ENCODE measurements around the gene ZNF276. TPM values are rescaled to one million over a fixed set of nuclear protein-coding genes. Genes with fewer than 3 reads are reported as not detected.
A peak's percentile ranks its signal among the peaks of the same experiment; 100 is the strongest.

ZNF276 gene
- total RNA-seq, 1 donor from 2014 or later = 14.9 TPM

- no peak for DNase-seq (ENCODE audit: low spot score)
These were observed 9.6 kb upstream of the ZNF276 start for GRCh38 chr16:89711601-89712273.

DNA sequence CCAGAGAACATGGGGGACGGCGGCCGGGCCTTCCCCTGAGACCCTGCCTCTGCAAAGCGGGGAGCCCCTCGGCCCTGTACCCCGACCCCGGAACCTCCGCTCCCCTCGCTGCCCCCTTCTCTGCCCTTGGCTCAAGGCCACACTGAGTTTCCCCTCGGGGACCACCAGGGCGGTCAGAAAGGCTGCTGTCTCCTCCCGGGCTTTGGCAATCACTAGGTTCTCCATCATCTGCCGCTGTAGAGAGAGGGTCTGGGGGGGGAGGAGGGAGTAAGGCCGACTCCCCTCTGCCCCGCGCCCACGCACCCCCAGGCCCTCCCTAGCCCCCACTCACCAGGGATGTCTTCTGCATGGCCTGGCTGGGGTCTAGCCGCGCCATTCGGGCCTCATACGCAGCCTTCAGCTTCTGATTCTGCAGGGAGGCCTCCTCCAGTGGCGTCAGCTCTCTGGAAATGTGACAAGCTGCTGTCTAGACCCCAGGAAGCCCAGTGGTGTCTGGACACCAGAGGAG, 9.0 kb upstream of the ZNF276 start:
- no peak for DNase-seq (ENCODE audit: low spot score)

DNA sequence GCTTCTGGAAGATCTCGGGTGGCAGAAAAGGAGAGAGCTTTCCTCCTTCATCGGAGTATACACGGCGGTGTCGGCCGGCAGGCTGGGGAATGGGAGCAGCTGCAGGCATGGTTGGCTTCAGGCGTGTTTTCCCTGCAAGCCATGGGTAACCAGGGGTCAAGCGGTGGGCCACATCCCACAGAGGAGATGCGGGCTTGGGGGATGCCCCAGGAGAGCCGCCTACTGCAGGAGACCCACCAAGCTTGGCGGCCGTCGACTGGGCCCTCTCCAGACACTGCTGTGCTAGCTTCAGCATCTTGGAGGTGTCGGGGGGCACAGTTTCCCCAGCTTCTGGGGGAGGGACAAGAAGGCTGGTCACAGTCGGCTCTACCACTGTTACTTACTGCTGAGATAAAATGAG, 4.8 kb upstream of the ZNF276 start:
- DNase-seq (ENCODE audit: low spot score) = no peak

- no peak for DNase-seq (ENCODE audit: low spot score)
These were observed 4.2 kb upstream of the ZNF276 start for GRCh38 chr16:89716916-89717687.

GRCh38 chr16:89717688-89718505, 3.4 kb upstream of the ZNF276 start:
- no peak for DNase-seq (ENCODE audit: low spot score)

- DNase-seq (ENCODE audit: low spot score) = no peak
These were observed 855 bp upstream of the ZNF276 start for GRCh38 chr16:89720551-89720812.

DNA sequence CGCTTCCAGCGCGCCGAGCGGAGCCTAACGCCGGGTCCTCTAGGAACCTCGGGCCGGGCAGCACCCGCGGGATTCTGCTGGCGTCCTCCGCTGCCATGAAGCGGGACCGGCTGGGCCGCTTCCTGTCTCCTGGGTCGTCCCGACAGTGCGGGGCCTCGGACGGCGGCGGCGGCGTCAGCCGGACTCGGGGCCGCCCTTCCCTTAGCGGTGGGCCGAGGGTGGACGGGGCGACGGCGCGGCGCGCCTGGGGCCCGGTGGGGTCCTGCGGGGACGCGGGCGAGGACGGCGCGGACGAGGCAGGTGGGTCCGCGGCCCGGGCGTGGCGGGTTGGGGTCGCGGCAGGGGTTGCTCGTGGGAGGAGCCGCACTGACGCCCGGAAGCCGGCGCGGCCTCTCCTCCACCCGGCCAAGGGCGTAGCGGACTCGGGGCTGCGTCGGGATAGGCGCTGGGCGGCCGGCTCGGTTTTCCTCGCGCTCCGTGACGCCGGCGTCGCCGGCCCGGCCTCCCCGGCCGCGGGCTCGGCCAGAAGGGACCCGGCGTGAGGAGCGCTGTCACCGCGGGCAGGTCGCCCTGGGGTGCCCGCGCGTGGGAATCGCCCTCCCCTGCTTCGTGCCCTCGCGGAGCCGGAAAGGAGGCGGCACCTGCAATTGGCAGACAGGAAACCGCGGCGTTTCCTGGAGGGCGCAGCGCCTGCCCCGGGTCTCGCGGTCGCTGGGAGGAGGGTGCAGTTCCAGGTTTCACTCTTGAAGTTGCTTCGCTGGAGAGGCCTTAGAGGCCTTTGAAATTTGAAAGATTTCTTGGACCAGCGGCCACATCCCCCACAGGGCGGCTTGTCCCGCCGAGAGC, 432 bp downstream of the ZNF276 start:
- DNase-seq (ENCODE audit: low spot score) = peak; percentile 40

GRCh38 chr16:89722392-89723278, 1.3 kb downstream of the ZNF276 start:
- DNase-seq (ENCODE audit: low spot score) = peak; percentile 38

- peak; percentile 51 for DNase-seq (ENCODE audit: low spot score)
These were observed 2.2 kb downstream of the ZNF276 start for GRCh38 chr16:89723279-89724250.

DNA sequence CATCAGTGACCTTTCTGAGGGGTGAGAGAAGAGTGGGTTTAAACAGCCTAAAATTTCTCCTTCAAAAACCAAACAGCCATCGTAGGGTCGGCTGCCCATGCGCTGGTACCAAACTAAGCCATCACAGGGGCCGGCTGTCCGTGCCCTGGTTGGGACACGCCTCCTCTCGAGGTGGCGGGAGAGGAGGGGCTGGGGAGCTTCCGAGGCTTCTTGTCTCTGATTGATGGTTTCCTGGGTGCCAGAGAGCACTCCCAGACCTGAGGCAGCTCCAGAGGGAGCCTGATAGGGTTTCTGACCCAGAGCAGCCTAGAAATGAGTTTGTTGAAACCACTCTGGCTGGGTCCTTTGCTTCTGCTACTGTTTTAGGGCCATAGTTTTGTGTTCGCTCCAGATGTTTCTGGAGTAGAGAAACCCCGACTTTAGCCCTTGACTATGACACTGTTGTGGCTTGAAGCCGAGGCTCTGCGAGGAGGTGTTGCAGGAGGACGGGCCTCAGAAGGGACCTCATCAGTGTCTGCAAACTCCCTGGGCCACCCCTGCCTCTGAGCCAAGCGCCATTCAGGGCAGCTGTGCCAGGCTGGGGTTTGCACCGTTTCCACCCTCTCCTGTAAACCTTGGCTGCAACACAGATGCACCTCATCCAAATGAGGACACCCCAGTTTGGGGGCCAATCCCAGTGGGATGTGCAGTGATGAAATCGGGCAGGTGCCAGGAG, 6.2 kb downstream of the ZNF276 start:
- DNase-seq (ENCODE audit: low spot score) = no peak

- DNase-seq (ENCODE audit: low spot score) = no peak
These were observed 8.0 kb downstream of the ZNF276 start for GRCh38 chr16:89729293-89729692.

DNA sequence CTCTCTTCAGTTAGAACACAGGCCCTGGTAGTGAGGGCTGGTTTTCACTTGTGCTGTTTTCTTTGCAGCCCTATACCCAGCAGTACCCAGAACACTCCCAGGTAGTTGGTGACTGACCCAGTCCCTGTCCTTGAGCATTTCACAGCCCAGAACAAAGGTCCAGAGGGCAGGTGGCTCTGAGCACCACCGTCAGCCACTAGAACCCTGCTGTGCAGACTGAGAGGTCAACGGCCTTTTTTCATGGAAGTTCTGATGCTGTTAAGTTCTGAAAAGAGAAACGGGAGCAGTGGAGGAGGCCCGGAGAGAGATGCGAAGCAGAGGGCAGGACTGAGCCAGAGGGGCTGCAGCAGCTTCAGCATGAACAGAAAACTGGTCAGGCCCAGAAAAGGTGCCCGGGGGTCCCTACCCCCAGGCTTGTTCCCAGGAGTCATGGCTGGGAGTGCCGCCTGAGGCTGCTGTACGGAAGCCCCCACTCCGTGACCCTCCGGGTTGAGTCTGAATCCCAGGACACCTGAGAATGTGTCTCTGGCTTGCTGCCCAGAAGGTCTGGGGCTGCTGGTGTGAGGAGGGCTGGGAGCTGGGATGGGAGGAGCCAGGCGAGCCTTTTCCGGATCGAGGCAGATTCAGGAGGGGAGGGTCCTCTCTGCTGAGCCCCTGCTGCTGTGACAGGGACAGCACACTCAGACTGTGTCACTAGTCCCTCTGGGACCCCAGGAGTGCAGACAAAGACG, 8.7 kb downstream of the ZNF276 start:
- DNase-seq (ENCODE audit: low spot score) = no peak

DNA sequence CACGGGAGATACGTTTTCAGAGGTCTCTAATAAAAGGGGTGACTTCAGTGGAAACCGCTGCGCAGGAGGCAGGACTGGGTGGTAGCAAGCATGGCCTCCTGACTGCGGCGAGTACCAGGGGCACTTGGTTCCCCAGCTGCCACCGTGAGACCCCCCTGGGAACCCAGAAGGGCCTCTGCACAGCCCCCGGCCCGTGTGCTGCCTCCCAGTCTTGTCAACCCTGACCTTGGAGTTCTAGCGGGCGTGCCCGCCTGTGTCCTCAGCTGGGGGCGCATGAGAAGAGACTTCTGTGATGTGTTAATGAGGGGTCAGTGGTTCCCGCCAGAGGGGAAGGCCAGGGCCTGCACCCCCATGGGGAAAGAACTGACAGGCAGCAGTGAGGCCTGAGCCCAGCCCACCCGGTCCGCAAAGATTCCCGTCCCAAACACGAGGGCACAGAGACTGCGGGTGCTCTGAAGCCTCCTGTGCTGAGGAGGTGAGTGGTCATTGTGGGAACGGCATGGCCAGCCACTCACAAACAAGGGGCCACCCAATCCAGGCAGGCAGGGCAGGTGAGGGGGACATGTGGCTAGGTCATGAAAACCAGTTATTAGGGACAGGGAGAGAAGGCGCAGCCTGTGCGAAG, 9.4 kb downstream of the ZNF276 start:
- DNase-seq (ENCODE audit: low spot score) = no peak

DNA sequence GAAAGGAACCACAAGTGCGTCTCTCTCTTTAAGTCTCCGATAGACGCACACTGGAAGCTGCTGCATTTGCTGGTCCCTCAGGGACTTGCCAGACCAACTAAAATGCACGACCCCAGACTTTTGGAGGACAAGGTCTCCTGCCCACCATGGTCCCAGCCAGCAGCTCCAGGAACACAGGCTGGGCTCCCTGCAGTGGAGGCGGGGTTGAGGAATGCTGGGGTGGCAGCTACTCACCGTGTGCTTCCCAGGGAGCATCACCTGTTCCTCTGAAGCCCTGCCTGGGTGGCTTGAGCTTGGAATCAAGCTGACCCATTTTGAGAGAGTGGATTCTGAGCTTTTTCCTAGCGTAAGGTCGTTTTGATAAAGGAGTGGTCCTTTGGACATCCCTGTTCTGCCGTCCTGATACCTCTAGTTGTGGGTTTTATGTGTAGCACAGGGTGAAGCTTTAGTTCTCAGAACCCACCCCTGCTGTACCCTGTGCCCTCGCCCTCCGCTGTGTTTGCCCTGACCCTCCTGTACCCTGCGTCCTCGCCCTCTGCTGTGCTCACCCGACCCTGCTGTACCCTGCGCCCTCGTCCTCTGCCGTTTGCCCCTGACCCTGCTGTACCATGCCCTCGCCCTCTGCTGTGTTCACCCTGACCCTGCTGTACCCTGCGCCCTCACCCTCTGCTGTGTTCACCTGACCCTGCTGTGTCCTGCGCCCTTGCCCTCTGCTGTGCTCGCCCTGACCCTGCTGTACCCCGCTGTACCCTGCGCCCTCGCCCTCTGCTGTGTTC, 11.0 kb downstream of the ZNF276 start:
- DNase-seq (ENCODE audit: low spot score) = no peak

DNA sequence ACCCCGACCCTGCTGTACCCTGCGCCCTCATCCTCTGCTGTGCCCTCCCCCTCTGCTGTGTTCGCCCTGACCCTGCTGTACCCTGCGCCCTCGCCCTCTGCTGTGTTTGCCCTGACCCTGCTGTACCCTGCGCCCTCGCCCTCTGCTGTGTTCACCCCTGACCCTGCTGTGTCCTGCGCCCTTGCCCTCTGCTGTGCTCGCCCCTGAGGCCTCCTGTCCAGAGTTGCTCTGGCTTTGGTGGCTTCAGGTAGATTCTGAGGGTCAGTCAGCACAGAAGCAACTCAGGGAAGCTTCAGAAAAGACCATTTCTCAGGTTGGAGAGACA, 11.5 kb downstream of the ZNF276 start:
- DNase-seq (ENCODE audit: low spot score) = no peak

DNA sequence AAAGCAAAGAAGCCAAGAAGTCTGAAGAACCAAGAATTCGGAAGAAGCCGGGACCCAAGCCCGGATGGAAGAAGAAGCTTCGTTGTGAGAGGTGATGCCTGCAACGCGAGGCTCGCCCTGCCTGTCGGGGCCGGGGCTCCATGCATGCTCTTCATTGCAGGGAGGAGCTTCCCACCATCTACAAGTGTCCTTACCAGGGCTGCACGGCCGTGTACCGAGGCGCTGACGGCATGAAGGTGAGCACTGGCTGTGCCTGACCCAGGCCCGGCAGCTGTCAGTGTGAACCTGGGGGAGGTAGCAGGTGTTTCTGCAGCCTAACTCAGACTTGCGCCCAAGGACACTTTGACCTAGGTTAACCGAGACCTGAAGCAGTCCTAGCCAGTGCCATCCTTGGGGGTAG, 12.0 kb downstream of the ZNF276 start:
- no peak for DNase-seq (ENCODE audit: low spot score)

DNA sequence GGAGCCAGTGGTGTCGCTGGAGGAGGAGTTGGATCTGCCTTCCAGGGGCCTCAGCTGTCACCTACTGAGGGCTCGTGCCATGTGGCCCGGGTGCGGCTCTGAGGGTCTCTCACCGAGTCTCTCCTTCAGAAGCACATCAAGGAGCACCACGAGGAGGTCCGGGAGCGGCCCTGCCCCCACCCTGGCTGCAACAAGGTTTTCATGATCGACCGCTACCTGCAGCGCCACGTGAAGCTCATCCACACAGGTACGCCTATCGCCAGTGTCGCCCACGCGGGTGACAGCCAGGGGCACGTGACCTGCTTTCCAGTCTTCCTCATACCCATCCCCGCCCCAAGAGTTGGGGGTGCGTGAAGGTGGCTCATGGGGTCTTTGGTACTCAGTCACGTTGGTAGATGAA, 12.5 kb downstream of the ZNF276 start:
- DNase-seq (ENCODE audit: low spot score) = no peak
